Duodenal mucosa (tissue), 2 donors: Measurements from ENCODE around the gene FBN2.
"Not testable (repeated sequence)": the region's sequence is repeated elsewhere in the genome, so short reads cannot be mapped to it uniquely, and the experiment has no call there.

Experiments
- H3K27ac ChIP-seq: one replicate; pipeline ENCODE4 v1.7.0; 2013; ENCODE audit warnings: low read depth, low read length
- H3K27me3 ChIP-seq, 2 donors: one replicate each; pipeline ENCODE4 v1.7.0; 2013; ENCODE audit warnings: low read length in 2 of 2, control low read depth in 1 of 2; ENCODE audit not compliant: insufficient read depth in 2 of 2, control insufficient read depth in 1 of 2
- H3K36me3 ChIP-seq, 2 donors: one replicate each; pipeline ENCODE4 v1.7.0; 2013; ENCODE audit warnings: low read length in 2 of 2, control low read depth in 1 of 2; ENCODE audit not compliant: insufficient read depth in 2 of 2, control insufficient read depth in 1 of 2
- H3K4me1 ChIP-seq, 2 donors: one replicate each; pipeline ENCODE4 v1.7.0; 2013; ENCODE audit warnings: low read length in 2 of 2, control low read depth in 1 of 2; ENCODE audit not compliant: insufficient read depth in 2 of 2, control insufficient read depth in 1 of 2
- H3K4me3 ChIP-seq, 2 donors: one replicate each; pipeline ENCODE4 v1.7.0; 2013; ENCODE audit warnings: low read length in 2 of 2, low read depth in 1 of 2
- H3K9ac ChIP-seq, 2 donors: one replicate each; pipeline ENCODE4 v1.7.0; 2013; ENCODE audit warnings: low read length in 2 of 2, low read depth in 1 of 2
- H3K9me3 ChIP-seq, 2 donors: one replicate each; pipeline ENCODE4 v1.7.0; 2013; ENCODE audit warnings: low read length in 2 of 2, control low read depth in 1 of 2; ENCODE audit not compliant: control insufficient read depth in 1 of 2

The FBN2 gene

DNA sequence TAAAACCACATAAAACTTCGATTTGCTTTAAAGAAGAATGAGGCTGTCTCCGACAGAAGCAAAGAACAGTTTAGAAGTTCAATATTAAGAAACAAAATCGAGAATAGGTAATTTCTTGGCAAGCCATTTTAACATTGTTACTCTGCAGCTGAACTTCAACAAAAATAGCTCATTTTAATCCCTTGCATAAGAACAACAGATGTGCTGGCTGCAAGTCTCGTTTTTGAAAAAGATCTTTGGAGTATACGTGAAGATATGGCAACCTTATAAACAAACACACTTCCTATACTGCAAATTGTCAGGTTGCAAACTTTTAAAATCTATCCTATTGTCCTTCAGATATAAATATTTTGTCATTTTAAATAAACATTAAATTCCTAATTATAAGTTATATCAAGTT is 71.5 kb downstream of the FBN2 start:
- no peak overlapping the region for H3K9ac ChIP-seq
- H3K9me3 ChIP-seq: no peaks in the 10 kb centered on the region
- H3K36me3 ChIP-seq: no peaks in the 10 kb centered on the region
- no peak overlapping the region for H3K27ac ChIP-seq
- H3K27me3 ChIP-seq: no peaks in the 10 kb centered on the region
- H3K4me3 ChIP-seq: no peak overlapping the region
- no peaks in the 10 kb centered on the region for H3K4me1 ChIP-seq

DNA sequence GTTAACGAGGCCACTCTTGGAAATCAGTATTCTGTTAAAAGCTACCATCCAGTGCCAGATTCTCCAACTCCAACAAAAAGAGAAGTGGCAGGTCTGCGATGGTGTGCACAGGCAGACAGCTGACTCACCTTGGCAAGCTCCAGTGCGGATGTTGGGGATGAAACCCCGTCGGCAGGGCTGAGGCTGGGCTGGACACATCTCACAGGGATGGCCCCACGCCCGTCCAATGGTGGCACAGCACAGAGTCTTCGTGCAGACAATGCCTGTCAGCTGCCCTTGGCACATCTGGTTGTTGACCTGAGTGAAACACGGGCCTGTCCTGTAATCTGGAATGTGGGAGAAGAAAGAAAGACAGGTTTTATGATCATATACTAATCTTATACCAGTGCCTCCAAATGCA is 73.4 kb downstream of the FBN2 start:
- no peak overlapping the region for H3K4me3 ChIP-seq
- no peak overlapping the region for H3K9ac ChIP-seq
- no peak overlapping the region for H3K27ac ChIP-seq

DNA sequence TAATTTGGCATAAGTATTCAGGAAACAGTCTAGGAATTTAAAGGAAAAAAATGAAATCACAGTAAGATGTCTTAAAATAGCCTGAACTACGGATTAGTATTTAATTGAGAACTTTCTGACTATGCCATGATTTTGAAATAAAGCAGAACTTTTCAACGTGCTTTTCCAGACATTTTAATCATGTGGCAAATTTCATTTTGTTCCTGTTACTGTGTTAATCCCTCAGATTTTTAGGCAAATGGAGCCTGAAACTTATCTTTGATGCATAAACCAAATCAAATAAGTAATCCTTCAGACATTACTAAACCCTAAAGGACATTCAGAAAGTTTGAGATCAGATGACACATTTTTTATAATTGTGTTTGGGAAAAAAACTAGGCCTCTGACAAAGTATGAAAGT is 75.7 kb downstream of the FBN2 start:
- no peaks in the 10 kb centered on the region for H3K36me3 ChIP-seq
- H3K4me3 ChIP-seq: no peak overlapping the region
- H3K9ac ChIP-seq: no peak overlapping the region
- no peaks in the 10 kb centered on the region for H3K27me3 ChIP-seq
- no peaks in the 10 kb centered on the region for H3K4me1 ChIP-seq
- H3K27ac ChIP-seq: no peak overlapping the region
- no peaks in the 10 kb centered on the region for H3K9me3 ChIP-seq

More for the DNA sequence above, 73.4 kb downstream of the FBN2 start:
- Histone ChIP-seq H3K27me3 (no peaks in the 10 kb centered on the region), H3K9me3 (no peaks in the 10 kb centered on the region), H3K36me3 (no peaks in the 10 kb centered on the region), H3K4me1 (no peaks in the 10 kb centered on the region)

DNA sequence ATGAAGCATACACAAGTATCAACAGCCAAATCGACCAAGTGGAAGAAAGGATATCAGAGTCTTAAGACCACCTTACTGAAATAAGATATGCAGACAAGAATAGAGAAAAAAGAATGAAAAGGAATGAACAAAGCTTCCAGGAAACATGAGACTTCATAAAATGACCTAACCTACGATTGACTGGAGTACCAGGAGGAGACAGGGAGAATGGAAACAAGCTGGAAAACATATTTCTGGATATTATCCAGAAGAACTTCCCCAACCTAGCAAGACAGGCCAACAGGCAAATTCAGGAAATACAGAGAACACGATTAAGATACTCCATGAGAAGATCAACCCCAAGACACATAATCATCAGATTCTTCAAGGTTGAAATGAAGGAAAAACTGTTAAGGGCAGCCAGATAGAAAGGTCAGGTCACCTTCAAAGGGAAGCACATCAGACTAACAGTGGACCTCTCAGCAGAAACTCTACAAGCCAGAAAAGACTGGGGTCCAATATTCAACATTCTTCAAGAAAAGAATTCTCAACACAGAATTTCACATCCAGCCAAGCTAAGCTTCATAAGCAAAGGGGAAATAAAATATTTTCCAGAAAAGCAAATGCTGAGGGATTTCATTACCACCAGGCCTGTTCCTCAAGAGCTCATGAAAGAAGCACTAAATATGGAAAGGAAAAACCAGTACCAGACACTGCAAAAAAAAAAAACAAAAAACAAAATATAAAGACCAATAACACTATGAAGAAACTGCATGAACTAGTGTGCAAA is 80.7 kb downstream of the FBN2 start:
- H3K9me3 ChIP-seq, H3K27me3 ChIP-seq, H3K27ac ChIP-seq: not testable (repeated sequence)

DNA sequence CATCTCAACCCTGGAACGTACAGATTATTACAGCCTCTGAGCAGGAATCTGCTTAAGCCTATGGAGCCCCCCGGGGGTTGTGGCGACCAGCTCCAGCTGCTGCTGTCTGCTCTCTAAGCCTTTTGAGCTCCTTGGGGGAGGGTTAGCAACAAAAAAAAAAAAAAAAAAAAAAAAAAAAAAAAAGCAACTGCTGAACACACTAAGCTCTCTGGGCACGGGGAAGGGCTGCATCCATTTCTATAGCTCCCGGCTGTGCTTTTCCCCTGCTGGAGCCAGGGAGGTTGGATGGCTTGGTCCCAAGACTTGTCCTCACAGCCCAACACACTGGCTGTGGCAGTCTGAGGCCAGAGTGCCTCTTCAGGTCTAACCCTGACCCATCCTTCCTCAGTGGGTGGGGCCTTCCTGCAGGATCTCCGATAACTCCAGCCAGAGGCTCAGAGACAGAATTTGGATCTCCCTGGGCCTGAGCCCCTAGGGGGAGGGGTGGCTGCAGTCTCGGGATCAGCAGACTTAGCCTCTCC is 82.1 kb downstream of the FBN2 start:
- Histone ChIP-seq H3K9ac (no peak overlapping the region), H3K4me1 (no peaks in the 10 kb centered on the region), H3K36me3 (no peaks in the 10 kb centered on the region), H3K27ac (no peak overlapping the region), H3K4me3 (no peak overlapping the region), H3K27me3 (no peaks in the 10 kb centered on the region), H3K9me3 (no peaks in the 10 kb centered on the region)

More for the DNA sequence above, 80.7 kb downstream of the FBN2 start:
- not testable (repeated sequence) for H3K4me1 ChIP-seq, H3K9ac ChIP-seq, H3K36me3 ChIP-seq, H3K4me3 ChIP-seq

DNA sequence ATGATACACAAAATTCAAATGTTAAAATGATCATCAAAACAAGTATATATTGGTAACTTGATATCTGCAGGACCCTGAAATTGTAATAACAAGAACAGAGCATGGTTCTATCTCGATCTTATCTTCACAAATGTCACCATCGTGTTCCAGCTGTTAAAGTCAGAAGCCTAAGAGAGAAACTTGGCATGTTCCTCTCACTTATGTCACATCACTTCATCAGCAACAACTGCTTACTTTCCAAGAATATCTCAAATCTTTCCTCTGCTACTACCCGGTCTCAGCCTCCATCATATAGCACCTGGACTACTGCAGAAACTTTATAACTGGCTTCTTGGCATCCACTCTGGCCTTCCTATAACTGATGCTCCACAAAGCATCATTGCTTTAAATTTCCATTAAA is 84.9 kb downstream of the FBN2 start:
- H3K4me1 ChIP-seq: no peaks in the 10 kb centered on the region
- H3K9me3 ChIP-seq: peaks cover 0 to 2% of the 10 kb centered on the region in 2 donors
- H3K27me3 ChIP-seq: no peaks in the 10 kb centered on the region
- no peak overlapping the region for H3K27ac ChIP-seq
- H3K36me3 ChIP-seq: no peaks in the 10 kb centered on the region
- H3K4me3 ChIP-seq: no peak overlapping the region
- no peak overlapping the region for H3K9ac ChIP-seq

DNA sequence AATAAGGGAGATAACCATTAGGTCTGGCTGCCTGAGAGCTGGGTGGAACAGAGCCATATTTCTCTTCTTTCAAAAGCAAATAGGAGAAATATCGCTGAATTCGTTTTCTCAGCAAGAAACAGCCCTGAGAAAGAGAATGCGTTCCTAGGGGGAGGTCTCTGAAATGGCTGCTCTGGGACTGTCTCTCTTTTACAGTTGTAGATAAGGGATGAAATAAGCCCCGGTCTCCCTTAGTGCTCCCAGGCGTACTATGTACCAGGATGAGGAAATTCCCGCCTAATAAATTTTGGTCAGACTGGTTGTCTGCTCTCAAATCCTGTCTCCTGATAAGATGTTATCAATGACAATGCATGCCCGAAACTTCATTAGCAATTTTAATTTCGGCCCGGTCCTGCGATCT is 90.8 kb downstream of the FBN2 start:
- H3K9me3 ChIP-seq, H3K27ac ChIP-seq, H3K4me1 ChIP-seq, H3K9ac ChIP-seq, H3K27me3 ChIP-seq, H3K4me3 ChIP-seq, H3K36me3 ChIP-seq: not testable (repeated sequence)

DNA sequence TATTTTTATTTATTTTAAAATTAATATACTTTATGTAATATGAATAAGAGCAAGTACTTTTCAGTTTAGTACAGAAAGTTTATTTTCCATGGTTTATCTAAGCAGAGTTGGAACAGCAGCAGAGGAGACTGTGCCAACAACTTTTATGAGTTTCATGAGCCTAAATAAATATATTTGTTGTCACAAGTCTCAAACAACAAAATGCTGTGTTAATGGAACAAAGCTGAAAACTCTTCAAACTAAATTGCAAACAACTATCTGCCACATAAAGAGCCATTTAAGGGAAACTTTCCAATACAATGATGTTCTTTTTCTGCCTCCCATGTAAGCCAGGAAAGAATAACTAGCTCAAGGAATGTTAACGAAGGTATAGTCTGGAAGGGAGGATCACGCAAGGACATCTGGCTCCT is 96.1 kb downstream of the FBN2 start:
- Histone ChIP-seq H3K4me3 (no peak overlapping the region), H3K4me1 (no peaks in the 10 kb centered on the region), H3K36me3 (no peaks in the 10 kb centered on the region), H3K27me3 (no peaks in the 10 kb centered on the region), H3K27ac (no peak overlapping the region), H3K9ac (no peak overlapping the region), H3K9me3 (no peaks in the 10 kb centered on the region)

DNA sequence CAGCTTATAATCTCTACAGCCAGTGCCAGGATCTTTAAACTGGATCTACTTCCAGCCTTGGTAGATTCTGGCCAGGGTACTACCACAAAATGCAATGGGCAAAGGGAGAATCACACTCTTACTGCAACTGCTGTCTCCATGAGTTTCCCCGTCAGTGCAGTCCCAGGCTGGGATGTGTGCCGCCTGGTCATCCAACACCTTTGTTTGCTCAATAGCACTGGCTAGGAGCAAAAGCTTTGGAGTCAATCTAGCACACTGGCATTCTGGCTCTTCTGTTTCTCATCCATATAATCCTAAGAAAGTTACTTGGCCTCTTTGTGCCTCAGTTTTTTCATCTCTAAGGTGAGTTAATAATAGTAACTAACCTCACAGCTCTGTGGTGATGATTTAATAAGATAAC is 96.9 kb downstream of the FBN2 start:
- H3K27ac ChIP-seq: no peak overlapping the region
- no peaks in the 10 kb centered on the region for H3K27me3 ChIP-seq
- no peaks in the 10 kb centered on the region for H3K4me1 ChIP-seq
- H3K4me3 ChIP-seq: no peak overlapping the region
- no peaks in the 10 kb centered on the region for H3K36me3 ChIP-seq
- H3K9ac ChIP-seq: no peak overlapping the region
- no peaks in the 10 kb centered on the region for H3K9me3 ChIP-seq

DNA sequence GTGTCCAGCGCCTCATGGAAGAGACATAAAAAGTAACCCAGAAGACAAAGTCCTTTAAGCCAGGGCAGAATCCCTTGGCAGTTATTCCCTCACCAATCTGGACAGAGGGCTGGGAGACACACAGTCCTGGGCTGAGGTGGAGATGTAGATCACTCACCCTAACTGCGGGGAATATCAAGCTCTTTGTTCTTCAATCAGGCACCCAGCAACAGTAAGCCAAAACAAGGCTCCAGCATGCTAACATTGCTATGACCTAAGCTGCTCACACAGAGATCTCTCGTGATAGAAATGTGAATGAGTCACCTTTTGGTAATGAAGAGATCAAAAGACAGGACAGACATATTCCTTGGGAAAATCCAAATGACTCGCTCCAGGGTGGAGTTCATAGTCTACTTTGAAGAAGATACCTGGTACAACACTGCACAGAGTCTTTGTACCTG is 101.3 kb downstream of the FBN2 start:
- Histone ChIP-seq H3K27ac (no peak overlapping the region), H3K9ac (no peak overlapping the region), H3K36me3 (no peaks in the 10 kb centered on the region), H3K27me3 (no peaks in the 10 kb centered on the region), H3K4me3 (no peak overlapping the region), H3K9me3 (no peaks in the 10 kb centered on the region), H3K4me1 (no peaks in the 10 kb centered on the region)
